ENCODE results near the gene PDGFA.

Gene PDGFA

GRCh38 chr7:563629-564170 is 44.1 kb upstream of the PDGFA start:
- in situ Hi-C loops (cut with HindIII; ENCODE audit: low sequenced_read_pairs) = no loop called here
- no peak overlapping the region for H3K4me3 ChIP-seq (ENCODE audit: low read depth, low read length)
- DNase-seq (ENCODE audit: low read depth) = no peak
- no peak for TF ChIP-seq CTCF (IDR thresholded peaks at IDR 0.05; ENCODE audit: low read depth, low read length, missing control alignments)

GRCh38 chr7:562789-563628 is 43.4 kb upstream of the PDGFA start:
- H3K4me3 ChIP-seq (ENCODE audit: low read depth, low read length) = no peak overlapping the region
- no peak for DNase-seq (ENCODE audit: low read depth)
- in situ Hi-C loops (cut with HindIII; ENCODE audit: low sequenced_read_pairs) = no loop called here
- TF ChIP-seq CTCF (IDR thresholded peaks at IDR 0.05; ENCODE audit: low read depth, low read length, missing control alignments) = no peak

- TF ChIP-seq CTCF (IDR thresholded peaks at IDR 0.05; ENCODE audit: low read depth, low read length, missing control alignments) = no peak
- in situ Hi-C loops (cut with HindIII; ENCODE audit: low sequenced_read_pairs) = no loop called here
- H3K4me3 ChIP-seq (ENCODE audit: low read depth, low read length) = no peak overlapping the region
- DNase-seq (ENCODE audit: low read depth) = no peak
Observed at GRCh38 chr7:562374-562675, 42.7 kb upstream of the PDGFA start.

- no peak for TF ChIP-seq CTCF (IDR thresholded peaks at IDR 0.05; ENCODE audit: low read depth, low read length, missing control alignments)
- DNase-seq (ENCODE audit: low read depth) = no peak
- H3K4me3 ChIP-seq (ENCODE audit: low read depth, low read length) = no peak overlapping the region
- in situ Hi-C loops (cut with HindIII; ENCODE audit: low sequenced_read_pairs) = no loop called here
Observed at GRCh38 chr7:561631-562373, 42.2 kb upstream of the PDGFA start.

DNA sequence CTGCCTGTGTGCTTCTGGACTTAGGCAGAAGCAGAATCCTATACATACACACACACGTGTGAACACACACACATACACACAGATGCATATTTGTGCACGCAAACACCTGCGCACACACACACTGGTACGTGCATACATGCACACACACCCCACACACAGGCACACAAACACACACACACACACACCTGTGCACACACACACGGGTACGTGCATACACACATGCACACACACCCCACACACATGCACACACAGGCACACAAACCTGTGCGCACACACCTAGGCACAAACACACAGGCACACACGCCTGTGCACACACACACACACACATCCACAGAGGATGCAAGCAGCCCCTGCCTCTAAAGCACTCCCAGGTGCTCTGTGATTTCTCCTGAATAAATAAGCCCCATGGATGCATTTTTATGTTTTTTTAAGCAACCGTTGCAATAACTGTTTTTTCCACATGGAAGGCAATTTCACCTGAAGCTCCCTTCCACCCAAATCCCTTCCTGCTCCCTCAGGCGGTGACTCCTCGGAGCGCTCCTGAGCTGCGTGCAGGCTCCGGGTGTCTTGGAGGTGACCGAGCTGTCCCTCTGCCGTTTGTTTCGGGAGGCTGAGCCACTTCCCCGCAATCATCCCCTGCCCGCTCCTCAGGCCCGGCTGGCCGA is 41.5 kb upstream of the PDGFA start:
- in situ Hi-C loops (cut with HindIII; ENCODE audit: low sequenced_read_pairs) = no loop called here
- no peak overlapping the region for H3K4me3 ChIP-seq (ENCODE audit: low read depth, low read length)
- no peak for DNase-seq (ENCODE audit: low read depth)
- TF ChIP-seq CTCF (IDR thresholded peaks at IDR 0.05; ENCODE audit: low read depth, low read length, missing control alignments) = no peak

- DNase-seq (ENCODE audit: low read depth) = no peak
- TF ChIP-seq CTCF (IDR thresholded peaks at IDR 0.05; ENCODE audit: low read depth, low read length, missing control alignments) = no peak
- in situ Hi-C loops (cut with HindIII; ENCODE audit: low sequenced_read_pairs) = no loop called here
- H3K4me3 ChIP-seq (ENCODE audit: low read depth, low read length) = no peak overlapping the region
Observed at GRCh38 chr7:559396-559705, 39.7 kb upstream of the PDGFA start.
